Panc1 (cell line): ENCODE data around the gene NR2F6. TPM values are rescaled to one million over a fixed set of nuclear protein-coding genes. Genes with fewer than 3 reads are reported as not detected.
A peak's percentile ranks its signal among the peaks of the same experiment; 100 is the strongest.

Source experiments
- ATAC-seq: fragments of 200-7000 bp; cut with Tn5 transposase; 2 replicates; pipeline ENCODE4 v1.9.1; 2020; ENCODE audit warnings: mild to moderate bottlenecking, moderate library complexity
- BruUV-seq: library from RNA; stranded (reverse); fragments of 400-500 nt; replicated peaks from 2 replicates; lab custom pipeline; 2021; lab: Mats Ljungman, UMichigan
- CTCF ChIA-PET: fragments of 300-600 bp; sonication (Branson Sonifier 250); formaldehyde crosslinking; loops from one replicate; lab custom pipeline; 2022; ENCODE audit warnings: antibody characterized with exemption; lab: Charles Lee
- POLR2A ChIA-PET: fragments of 300-600 bp; sonication (Branson Sonifier 250); formaldehyde crosslinking; loops from one replicate; lab custom pipeline; 2022; ENCODE audit warnings: antibody characterized with exemption; lab: Charles Lee
- DNase-seq: peaks from one replicate; pipeline ENCODE4 v3.0.0-alpha.2; 2010; ENCODE audit warnings: low read depth, low spot score
- H3K27ac ChIP-seq: 2 replicates; pipeline ENCODE4 v1.5.1; 2011; ENCODE audit warnings: mild to moderate bottlenecking, low read length, inconsistent platforms
- H3K27me3 ChIP-seq: fragments of 200-500 bp; sonication (Bioruptor generic); 2 replicates; pipeline ENCODE4 v1.6.0; 2014; ENCODE audit warnings: low read length, inconsistent platforms; ENCODE audit not compliant: control insufficient read depth, insufficient read depth
- H3K36me3 ChIP-seq: fragments of 200-500 bp; sonication (Bioruptor generic); 2 replicates; pipeline ENCODE4 v1.5.1; 2014; ENCODE audit warnings: inconsistent platforms, mild to moderate bottlenecking, low read length, moderate library complexity; ENCODE audit not compliant: control insufficient read depth, insufficient read depth
- H3K4me1 ChIP-seq: 2 replicates; pipeline ENCODE4 v1.5.1; 2011; ENCODE audit warnings: inconsistent platforms, mild to moderate bottlenecking, low read length, moderate library complexity; ENCODE audit not compliant: control insufficient read depth, insufficient read depth
- H3K4me3 ChIP-seq, 2 experiments: 2 replicates each; pipeline ENCODE4 v1.5.1; 2011 to 2012; ENCODE audit warnings: low read depth in 2 of 2, low read length in 2 of 2, mild to moderate bottlenecking in 2 of 2, inconsistent platforms in 1 of 2, moderate library complexity in 1 of 2
- H3K9me3 ChIP-seq: fragments of 200-500 bp; sonication (Bioruptor generic); 2 replicates; pipeline ENCODE4 v1.5.1; 2014; ENCODE audit warnings: low read depth, mild to moderate bottlenecking, inconsistent platforms, low read length, moderate library complexity; ENCODE audit not compliant: control insufficient read depth, insufficient read depth
- CTCF ChIP-seq: fragments of 450-650 bp; IDR thresholded peaks from 2 replicates; pipeline ENCODE4 v1.5.1; 2017; ENCODE audit warnings: mild to moderate bottlenecking
- POLR2AphosphoS5 ChIP-seq: IDR thresholded peaks from 2 replicates; pipeline ENCODE4 v1.6.1; 2012; ENCODE audit warnings: mild to moderate bottlenecking, low read depth, low read length, moderate library complexity
- REST ChIP-seq, 2 experiments: IDR thresholded peaks; 2 replicates each; pipeline ENCODE4 v1.6.1; 2011 to 2012; ENCODE audit warnings: low read depth in 2 of 2, control low read depth in 1 of 2, low read length in 1 of 2, mild to moderate bottlenecking in 1 of 2, moderate library complexity in 1 of 2; ENCODE audit not compliant: insufficient read depth in 1 of 2
- SIN3A ChIP-seq: IDR thresholded peaks from 2 replicates; pipeline ENCODE4 v1.6.1; 2012; ENCODE audit warnings: low read depth, mild to moderate bottlenecking, low read length, moderate library complexity, borderline replicate concordance; ENCODE audit not compliant: insufficient read depth
- TCF7L2 ChIP-seq: IDR thresholded peaks from 2 replicates; pipeline ENCODE4 v1.6.1; 2011; ENCODE audit warnings: mild to moderate bottlenecking, low read depth, low read length, inconsistent platforms
- in situ Hi-C: cut with HindIII; loops from 2 replicates; pipeline ENCODE4 v1.10.0; 2016; ENCODE audit warnings: low sequenced_read_pairs, low pct_unique_long_range_greater_than_20kb
- intact Hi-C: fragments of 100-400 bp; cut with micrococcal nuclease; formaldehyde crosslinking; loops from one replicate; pipeline ENCODE4 v1.10.0; 2022; ENCODE audit not compliant: unreplicated experiment
- total RNA-seq: library from RNA; stranded (reverse); gene quantifications from one replicate; pipeline ENCODE4 v1.2.1, GENCODE V29; 2021; ENCODE audit not compliant: unreplicated experiment

Gene NR2F6
- total RNA-seq, 1 experiment from 2014 or later, result 173 TPM

- Histone ChIP-seq H3K4me1 (peaks cover 31% of the 10 kb centered on the region), H3K27ac (peak overlapping the region; percentile 92), H3K36me3 (peaks cover 7% of the 10 kb centered on the region), H3K27me3 (no peaks in the 10 kb centered on the region), H3K4me3 (peak overlapping the region; percentile 57 to 80), H3K9me3 (no peaks in the 10 kb centered on the region)
- TF ChIP-seq REST (IDR thresholded peaks at IDR 0.05; ENCODE audit: insufficient read depth in 1 of 2, low read depth in 2 of 2, low read length in 1 of 2), result no peak
- peak; percentile 53; the same call in 1 of the 2 replicates for TF ChIP-seq POLR2AphosphoS5
- no TSS peak for BruUV-seq
- peak; percentile 68 for ATAC-seq
- ChIA-PET POLR2A (interaction anchor here (0.6 kb wide), 1 partner anchor 184 kb away, joined by 3 read pairs; no protein-coding TSS in a partner anchor), CTCF (no interaction called here)
- DNase-seq, result no peak
- intact Hi-C loops (no loop called here), in situ Hi-C loops (no loop called here)
Measured at GRCh38 chr19:17234911-17235299, 10.8 kb downstream of the NR2F6 start.

- no peaks in the 10 kb centered on the region for H3K27me3 ChIP-seq
- H3K36me3 ChIP-seq, result peaks cover 4% of the 10 kb centered on the region; the same call in 1 of the 2 replicates
- no TSS peak for BruUV-seq
- H3K4me3 ChIP-seq, result no peak overlapping the region
- CTCF ChIA-PET, result no interaction called here
- peaks cover 17% of the 10 kb centered on the region for H3K4me1 ChIP-seq
- no peak overlapping the region for H3K27ac ChIP-seq
- ATAC-seq, result no peak
- H3K9me3 ChIP-seq, result no peaks in the 10 kb centered on the region
- TF ChIP-seq REST (IDR thresholded peaks at IDR 0.05; ENCODE audit: insufficient read depth in 1 of 2, low read depth in 2 of 2, low read length in 1 of 2) (no peak), POLR2AphosphoS5 (no peak), TCF7L2 (no peak), CTCF (no peak), SIN3A (no peak)
- no peak for DNase-seq
- intact Hi-C loops (no loop called here), in situ Hi-C loops (no loop called here)
- POLR2A ChIA-PET, result no interaction called here
Measured at GRCh38 chr19:17232258-17232657, 13.5 kb downstream of the NR2F6 start.
